Vagina (tissue), 2 donors: ENCODE data around the gene HLA-DQB1.
"Not testable (repeated sequence)": the region's sequence is repeated elsewhere in the genome, so short reads cannot be mapped to it uniquely, and the experiment has no call there.

Source experiments
- POLR2A ChIP-seq, 2 donors: fragments of 450-650 bp; IDR thresholded peaks; one replicate each; pipeline ENCODE4 v1.6.1; 2017; ENCODE audit warnings: antibody characterized with exemption in 2 of 2, mild to moderate bottlenecking in 2 of 2, moderate library complexity in 2 of 2
- POLR2AphosphoS5 ChIP-seq, 2 donors: sonication (generic); formaldehyde crosslinking; IDR thresholded peaks; one replicate each; pipeline ENCODE4 v1.9.0; 2017; ENCODE audit warnings: antibody characterized with exemption in 2 of 2, mild to moderate bottlenecking in 2 of 2, low read depth in 1 of 2; ENCODE audit not compliant: insufficient read depth in 1 of 2

GRCh38 chr6:32641785-32642719 is 24.4 kb downstream of the HLA-DQB1 start:
- TF ChIP-seq POLR2AphosphoS5 (IDR thresholded peaks at IDR 0.05; ENCODE audit: insufficient read depth in 1 of 2, low read depth in 1 of 2); POLR2A (IDR thresholded peaks at IDR 0.05): not testable (repeated sequence)
